ENCODE data around the gene WDFY2. TPM values are rescaled to one million over a fixed set of nuclear protein-coding genes. Genes with fewer than 3 reads are reported as not detected.

WDFY2 gene
- total and polyA plus RNA-seq, 10 of the 15 experiments (the other 5 are each of a cell fraction or from before 2014, with no cell fraction given), result 2.1 to 13.0 (median 8.1) TPM

- no peak for TF ChIP-seq RB1 (IDR thresholded peaks at IDR 0.05; ENCODE audit: borderline replicate concordance)
- no peak for TF ChIP-seq CUX1 (IDR thresholded peaks at IDR 0.05; ENCODE audit: insufficient replicate concordance, low read depth, low read length)
- TF ChIP-seq POLR2A (IDR thresholded peaks at IDR 0.05; ENCODE audit: low read depth, low read length), result no peak
- no peak for TF ChIP-seq USF2 (IDR thresholded peaks at IDR 0.05; ENCODE audit: borderline replicate concordance, low read depth, low read length)
Observed at GRCh38 chr13:51632591-51633362, 48.5 kb downstream of the WDFY2 start (continued).

Data from GM12878 (cell line).